Measurements from ENCODE around the gene B3GAT2.

DNA sequence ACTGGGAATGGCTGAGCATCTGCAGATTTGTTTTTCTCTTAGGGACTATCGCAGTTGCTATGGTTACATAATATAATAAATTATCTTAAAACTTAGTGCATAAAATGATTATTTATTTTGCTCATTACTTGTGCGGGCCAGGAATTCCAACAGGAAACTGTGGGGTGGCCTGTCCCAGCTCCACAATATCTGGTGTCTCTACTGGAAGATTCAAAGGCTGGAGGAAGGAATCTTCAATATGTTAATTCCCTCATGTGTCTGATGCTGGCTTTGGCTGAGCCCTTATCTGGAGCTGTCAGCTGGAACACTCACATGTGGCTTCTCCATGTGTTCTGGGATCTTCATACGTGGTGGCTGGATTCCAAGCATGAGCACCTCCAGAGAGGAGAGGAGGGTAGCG is 23.9 kb upstream of the B3GAT2 start:
- TF ChIP-seq, protein P1, sequence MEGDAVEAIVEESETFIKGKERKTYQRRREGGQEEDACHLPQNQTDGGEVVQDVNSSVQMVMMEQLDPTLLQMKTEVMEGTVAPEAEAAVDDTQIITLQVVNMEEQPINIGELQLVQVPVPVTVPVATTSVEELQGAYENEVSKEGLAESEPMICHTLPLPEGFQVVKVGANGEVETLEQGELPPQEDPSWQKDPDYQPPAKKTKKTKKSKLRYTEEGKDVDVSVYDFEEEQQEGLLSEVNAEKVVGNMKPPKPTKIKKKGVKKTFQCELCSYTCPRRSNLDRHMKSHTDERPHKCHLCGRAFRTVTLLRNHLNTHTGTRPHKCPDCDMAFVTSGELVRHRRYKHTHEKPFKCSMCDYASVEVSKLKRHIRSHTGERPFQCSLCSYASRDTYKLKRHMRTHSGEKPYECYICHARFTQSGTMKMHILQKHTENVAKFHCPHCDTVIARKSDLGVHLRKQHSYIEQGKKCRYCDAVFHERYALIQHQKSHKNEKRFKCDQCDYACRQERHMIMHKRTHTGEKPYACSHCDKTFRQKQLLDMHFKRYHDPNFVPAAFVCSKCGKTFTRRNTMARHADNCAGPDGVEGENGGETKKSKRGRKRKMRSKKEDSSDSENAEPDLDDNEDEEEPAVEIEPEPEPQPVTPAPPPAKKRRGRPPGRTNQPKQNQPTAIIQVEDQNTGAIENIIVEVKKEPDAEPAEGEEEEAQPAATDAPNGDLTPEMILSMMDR (IDR thresholded peaks at IDR 0.05): no peak
- no peak for TF ChIP-seq EP300 (IDR thresholded peaks at IDR 0.05; ENCODE audit: borderline replicate concordance in 1 of 2, low read depth in 1 of 2, low read length in 1 of 2)
- TF ChIP-seq, protein P2, sequence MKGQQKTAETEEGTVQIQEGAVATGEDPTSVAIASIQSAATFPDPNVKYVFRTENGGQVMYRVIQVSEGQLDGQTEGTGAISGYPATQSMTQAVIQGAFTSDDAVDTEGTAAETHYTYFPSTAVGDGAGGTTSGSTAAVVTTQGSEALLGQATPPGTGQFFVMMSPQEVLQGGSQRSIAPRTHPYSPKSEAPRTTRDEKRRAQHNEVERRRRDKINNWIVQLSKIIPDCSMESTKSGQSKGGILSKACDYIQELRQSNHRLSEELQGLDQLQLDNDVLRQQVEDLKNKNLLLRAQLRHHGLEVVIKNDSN (IDR thresholded peaks at IDR 0.05; ENCODE audit: borderline replicate concordance, low read depth): no peak
- TF ChIP-seq POLR2AphosphoS5 (IDR thresholded peaks at IDR 0.05; ENCODE audit: low read depth, low read length): no peak
- TF ChIP-seq SIN3A (IDR thresholded peaks at IDR 0.05; ENCODE audit: borderline replicate concordance, low read depth, low read length): no peak
- TF ChIP-seq, protein P3, sequence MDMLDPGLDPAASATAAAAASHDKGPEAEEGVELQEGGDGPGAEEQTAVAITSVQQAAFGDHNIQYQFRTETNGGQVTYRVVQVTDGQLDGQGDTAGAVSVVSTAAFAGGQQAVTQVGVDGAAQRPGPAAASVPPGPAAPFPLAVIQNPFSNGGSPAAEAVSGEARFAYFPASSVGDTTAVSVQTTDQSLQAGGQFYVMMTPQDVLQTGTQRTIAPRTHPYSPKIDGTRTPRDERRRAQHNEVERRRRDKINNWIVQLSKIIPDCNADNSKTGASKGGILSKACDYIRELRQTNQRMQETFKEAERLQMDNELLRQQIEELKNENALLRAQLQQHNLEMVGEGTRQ (IDR thresholded peaks at IDR 0.05; ENCODE audit: borderline replicate concordance, low read depth, low read length): no peak
- no peak for TF ChIP-seq YY1 (IDR thresholded peaks at IDR 0.05; ENCODE audit: low read depth)
- no peak for TF ChIP-seq CHD2 (IDR thresholded peaks at IDR 0.05; ENCODE audit: low read length, partially characterized antibody)
- TF ChIP-seq, protein P4, sequence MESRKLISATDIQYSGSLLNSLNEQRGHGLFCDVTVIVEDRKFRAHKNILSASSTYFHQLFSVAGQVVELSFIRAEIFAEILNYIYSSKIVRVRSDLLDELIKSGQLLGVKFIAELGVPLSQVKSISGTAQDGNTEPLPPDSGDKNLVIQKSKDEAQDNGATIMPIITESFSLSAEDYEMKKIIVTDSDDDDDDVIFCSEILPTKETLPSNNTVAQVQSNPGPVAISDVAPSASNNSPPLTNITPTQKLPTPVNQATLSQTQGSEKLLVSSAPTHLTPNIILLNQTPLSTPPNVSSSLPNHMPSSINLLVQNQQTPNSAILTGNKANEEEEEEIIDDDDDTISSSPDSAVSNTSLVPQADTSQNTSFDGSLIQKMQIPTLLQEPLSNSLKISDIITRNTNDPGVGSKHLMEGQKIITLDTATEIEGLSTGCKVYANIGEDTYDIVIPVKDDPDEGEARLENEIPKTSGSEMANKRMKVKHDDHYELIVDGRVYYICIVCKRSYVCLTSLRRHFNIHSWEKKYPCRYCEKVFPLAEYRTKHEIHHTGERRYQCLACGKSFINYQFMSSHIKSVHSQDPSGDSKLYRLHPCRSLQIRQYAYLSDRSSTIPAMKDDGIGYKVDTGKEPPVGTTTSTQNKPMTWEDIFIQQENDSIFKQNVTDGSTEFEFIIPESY (IDR thresholded peaks at IDR 0.05; ENCODE audit: borderline replicate concordance, low read depth): no peak
- no peak for TF ChIP-seq TEAD4 (IDR thresholded peaks at IDR 0.05; ENCODE audit: borderline replicate concordance, insufficient read depth)
- TF ChIP-seq RFX5 (IDR thresholded peaks at IDR 0.05; ENCODE audit: low read length): no peak
- no peak for TF ChIP-seq TAF1 (IDR thresholded peaks at IDR 0.05; ENCODE audit: borderline replicate concordance, low read depth, low read length)

All from SK-N-SH (cell line).